GM19455 (cell line): ENCODE measurements around the gene TOP3A.
"Not testable (repeated sequence)": the region's sequence is repeated elsewhere in the genome, so short reads cannot be mapped to it uniquely, and the experiment has no call there.

Experiments used
- ATAC-seq: cut with Tn5 transposase; IDR thresholded peaks from one replicate; pipeline ENCODE4 v1.9.1; 2021; ENCODE audit not compliant: unreplicated experiment

TOP3A gene

DNA sequence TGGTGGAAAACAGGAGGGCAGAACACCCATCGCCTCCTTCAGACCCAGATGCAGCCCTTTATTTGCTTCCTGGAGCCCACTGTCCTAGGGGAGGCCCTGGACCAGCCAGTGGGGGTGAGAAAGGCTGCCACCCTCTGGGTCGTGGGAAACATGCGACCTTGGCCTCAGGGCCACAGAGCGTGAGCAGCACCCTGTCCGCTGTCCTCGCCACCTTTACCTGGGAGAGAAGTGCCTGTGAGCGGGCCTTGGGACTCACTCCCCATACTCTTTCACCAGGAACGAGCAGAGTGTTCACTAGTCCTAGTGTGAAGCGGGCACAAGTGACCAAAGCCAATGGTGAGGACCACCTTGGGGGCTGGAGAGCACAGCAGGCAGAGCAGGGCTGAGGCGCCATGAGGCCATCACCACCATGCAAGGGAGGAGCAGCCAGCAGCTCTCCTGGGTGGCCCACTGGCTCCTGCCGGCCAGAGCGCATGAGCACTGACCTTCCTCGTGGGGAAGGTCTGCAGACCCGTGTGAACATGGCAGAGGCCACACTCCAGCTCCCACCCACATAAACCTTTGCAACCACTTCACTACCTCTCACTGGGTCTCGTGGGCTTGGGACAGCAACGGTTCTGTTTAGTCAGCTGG lies 8.8 kb upstream of the TOP3A start:
- no peak for ATAC-seq

DNA sequence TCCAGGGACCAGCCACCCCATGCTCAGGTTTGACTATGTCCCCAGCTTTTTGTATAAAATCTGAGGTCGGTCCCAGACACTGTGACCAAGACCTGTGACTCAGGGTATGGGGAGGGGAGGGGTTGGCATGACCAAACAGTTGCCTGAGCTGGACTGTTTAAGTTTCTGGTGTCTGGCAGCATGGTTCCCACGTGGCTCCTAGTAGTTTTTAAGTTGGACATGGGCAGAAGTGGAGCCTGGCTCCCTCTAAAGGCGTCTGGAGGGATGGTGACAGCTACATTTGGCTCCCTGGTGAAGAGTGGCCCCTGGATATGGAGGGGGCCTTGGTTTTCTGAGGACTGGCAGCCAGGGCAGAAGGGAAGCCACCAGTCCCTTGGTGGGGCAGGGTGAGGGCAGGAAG lies 8.2 kb upstream of the TOP3A start:
- no peak for ATAC-seq

DNA sequence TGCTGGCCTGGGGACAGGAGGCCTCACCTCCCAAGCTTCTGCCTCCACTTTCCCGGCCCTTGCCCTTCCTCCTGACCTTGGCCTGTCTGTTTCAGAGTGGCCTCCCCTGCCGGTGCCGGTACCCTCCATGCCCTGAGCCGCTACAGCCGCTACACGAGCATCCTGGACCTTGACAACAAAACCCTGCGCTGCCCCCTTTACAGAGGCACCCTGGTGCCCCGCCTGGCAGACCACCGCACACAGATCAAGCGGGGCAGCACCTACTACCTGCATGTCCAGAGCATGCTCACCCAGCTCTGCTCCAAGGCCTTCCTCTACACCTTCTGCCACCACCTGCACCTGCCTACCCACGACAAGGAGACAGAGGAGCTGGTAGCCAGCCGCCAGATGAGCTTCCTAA lies 7.7 kb upstream of the TOP3A start:
- no peak for ATAC-seq

DNA sequence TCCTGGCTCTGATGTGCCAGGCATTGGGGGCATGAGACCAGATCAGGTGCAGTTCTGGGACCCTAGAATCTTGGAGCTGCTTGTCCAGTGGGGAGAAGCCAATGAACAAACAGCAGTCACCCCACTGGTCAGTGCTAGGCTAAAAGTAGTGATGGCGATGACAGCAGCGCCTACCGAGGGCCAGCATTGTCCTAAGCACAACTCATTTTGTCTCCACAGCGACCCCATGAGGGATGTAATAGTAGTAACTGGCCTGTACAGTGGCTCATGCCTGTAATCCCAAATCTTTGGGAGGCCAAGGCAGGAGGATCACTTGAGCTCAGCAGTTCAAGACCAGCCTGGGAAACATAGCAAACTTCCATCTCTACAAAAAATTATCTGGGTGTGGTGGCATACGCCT lies 6.5 kb upstream of the TOP3A start:
- ATAC-seq, result no peak

DNA sequence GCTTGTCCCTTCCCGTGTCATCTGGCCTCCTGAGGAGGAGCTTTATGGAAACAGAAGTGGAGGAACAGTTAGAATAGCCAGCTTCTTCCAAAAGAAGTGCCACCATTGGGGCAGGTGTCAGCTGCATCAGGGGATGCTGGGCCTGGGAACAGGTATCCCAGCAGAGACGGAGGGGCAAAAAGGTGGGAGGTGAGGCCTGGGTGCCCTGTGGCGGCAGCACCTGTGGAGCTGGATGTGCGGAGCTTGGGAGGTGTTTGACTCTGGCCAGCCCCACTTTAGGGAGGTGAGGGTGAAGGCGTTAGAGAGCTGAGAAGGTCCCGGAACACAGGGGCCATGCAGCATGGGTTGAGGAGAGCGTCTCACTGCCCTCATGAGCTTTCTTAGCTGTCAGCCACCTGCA lies 5.5 kb upstream of the TOP3A start:
- no peak for ATAC-seq

DNA sequence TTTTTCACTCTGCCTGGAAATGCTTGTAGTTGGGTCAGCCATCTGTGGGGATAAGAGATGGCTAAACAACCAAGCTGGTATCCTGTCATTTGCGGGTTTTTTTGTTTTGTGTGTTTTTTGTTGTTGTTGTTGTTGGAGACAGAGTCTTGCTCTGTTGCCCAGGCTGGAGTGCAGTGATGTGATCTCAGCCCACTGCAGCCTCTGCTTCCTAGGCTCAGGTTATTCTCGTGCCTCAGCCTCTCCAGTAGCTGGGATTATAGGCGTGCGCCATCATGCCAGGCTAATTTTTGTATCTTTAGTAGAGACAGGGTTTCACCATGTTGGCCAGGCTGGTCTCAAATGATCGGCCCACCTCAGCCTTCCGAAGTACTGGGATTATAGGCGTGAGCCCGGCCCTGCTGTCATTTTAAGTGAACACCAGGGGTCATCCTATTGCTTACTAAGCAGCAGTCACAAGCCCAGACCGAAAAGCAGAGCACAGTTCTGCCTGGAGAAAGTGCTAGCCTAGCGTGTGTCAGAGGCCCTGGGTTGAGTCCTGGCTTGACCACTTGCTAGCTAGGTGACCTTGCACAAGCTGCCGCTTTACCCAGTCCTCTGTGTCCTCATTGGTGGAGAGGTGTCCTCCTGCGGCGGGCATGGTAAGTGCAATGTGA lies 4.9 kb upstream of the TOP3A start:
- no peak for ATAC-seq

DNA sequence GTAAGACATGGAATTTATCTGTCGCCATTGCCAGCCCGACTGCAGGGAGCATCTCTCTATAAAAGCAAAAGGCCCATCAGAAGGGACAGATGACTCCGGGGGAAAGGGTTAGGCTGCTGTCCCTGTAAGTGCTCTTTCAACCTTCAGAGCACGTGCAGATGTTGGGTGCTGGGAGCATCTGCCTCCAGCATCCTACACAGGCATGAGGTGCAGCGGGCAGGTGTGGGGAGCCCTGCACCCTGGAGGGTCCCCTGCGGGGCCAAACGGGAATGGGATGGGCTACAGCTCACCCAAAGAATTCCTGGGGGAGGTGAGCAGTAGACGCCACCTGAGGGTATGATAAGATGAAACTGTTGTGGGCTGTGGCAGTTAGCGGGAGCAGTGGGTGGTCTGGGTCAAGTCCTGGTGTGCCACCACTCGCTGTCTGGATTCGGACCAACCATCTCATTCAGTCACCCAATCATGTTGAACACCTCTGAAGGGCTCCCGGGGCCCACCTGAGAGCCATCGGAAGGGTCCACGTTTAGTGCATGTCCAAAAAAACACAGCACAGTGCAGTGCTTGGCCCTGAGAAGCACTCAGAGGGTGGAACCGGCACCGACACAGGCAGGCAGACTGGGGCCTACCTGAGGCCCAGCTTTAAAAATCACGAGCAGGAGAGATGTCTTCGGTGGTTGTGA lies 4.1 kb upstream of the TOP3A start:
- no peak for ATAC-seq

DNA sequence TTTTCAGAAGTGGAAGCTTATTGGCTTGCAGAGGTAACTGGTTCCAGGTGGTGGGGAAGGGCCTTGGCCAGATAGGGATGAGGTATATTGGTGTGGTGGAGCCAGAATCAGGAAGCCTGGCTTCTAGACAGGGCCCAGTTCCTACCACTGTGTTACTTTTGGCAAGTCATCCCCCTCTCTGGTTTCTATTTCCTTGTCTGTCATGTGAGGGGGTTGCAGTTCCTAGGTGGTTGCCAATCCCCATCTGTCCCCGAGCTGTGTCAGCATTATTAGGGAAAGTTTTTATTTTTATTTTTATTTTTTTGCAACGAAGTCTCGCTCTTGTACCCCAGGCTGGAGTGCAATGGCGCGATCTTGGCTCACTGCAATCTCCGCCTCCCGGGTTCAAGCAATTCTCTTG lies 3.3 kb upstream of the TOP3A start:
- no peak for ATAC-seq

DNA sequence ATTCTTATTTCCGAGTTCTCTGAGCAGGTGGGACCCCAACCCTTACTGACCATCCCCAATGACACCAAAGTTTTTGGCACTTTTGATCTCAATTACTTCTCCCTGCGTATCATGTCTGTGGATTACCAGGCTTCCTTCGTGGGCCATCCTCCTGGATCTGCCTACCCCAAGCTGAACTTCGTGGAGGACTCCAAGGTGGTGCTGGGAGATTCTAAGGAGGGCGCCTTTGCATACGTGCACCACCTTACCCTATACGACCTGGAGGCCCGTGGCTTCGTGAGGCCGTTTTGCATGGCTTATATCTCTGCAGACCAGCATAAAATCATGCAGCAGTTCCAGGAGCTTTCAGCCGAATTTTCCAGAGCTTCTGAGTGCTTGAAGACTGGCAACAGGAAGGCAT lies 1.2 kb upstream of the TOP3A start:
- ATAC-seq, result no peak

DNA sequence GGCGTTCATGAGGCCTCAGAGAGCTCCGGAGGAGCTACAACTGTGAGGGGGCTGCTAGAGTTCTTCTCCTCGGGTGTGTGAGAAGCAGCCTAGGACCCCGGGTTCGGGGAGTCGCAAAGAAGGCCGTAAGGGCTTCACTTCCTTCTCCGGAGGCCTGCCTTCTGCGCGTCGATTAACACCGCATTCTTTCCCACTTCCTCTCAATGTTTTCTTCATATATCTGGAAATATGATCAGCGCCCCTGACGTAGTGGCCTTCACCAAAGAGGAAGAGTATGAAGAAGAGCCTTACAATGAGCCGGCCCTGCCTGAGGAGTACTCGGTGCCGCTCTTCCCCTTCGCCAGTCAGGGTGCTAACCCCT lies 748 bp upstream of the TOP3A start:
- no peak for ATAC-seq

DNA sequence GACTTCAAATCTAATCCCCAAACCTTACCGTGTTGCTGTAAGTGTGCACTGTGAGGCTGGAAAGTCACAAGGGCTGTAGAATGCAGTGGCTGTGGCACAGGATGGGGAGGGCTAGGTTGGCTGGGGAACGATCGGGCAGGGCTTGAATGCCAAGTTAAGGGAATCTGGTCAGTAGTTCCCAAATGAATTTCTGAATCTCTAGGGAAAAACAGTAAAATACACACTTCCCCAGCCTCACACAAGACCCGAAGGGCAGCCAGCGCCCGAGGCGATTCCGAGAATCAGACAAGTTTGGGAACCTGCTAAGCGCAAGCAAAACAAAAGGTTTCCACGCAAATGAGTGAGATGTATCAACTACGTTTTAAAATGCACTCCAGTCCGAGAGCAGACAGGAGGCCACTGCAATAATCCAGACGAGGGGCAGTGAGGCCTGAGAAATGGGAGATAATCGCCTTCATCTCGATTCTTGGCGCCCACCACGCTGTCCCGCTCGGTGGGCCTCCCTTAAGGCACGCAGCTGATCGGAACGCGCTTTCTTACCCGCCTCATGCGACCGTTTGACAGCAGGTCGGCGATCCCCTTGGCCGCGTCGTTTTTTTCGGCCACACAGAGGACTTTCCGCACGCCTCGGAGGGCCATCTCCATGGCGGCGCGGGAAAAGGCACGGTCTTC lies 599 bp downstream of the TOP3A start:
- ATAC-seq, result peak; percentile 28

DNA sequence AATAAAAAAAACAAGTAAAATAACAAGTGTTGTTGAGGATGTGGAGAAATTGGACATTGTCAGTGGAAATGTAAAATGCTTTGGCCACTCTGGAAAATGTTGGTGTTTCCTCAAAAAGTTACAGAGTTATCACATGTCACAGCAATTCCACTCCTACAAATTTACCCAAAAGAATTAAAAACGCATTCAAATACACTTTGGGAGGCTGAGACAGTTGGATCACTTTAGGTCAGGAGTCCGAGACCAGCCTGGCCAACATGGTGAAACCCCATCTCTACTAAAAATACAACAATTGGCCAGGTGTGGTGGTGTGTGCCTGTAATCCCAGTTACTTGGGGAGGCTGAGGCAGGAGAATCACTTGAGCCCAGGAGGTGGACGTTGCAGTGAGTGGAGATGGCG lies 5.6 kb downstream of the TOP3A start:
- no peak for ATAC-seq

DNA sequence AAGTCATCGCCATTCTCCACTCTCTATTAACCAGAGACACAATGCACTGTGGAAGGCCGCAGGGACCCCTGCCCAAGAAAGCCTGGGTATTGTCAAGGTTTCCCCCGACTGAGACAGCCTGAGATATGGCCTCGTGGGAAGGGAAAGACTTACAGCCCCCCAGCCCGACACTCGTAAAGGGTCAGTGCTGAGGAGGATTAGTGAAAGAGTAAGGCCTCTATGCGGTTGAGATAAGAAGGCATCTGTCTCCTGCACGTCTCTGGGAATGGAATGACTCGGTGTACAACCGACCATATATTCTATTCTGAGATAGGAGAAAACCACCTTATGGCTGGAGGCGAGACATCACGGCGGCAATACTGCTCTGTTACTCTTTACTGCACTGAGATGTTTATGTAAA lies 11.6 kb downstream of the TOP3A start:
- ATAC-seq, result not testable (repeated sequence)

DNA sequence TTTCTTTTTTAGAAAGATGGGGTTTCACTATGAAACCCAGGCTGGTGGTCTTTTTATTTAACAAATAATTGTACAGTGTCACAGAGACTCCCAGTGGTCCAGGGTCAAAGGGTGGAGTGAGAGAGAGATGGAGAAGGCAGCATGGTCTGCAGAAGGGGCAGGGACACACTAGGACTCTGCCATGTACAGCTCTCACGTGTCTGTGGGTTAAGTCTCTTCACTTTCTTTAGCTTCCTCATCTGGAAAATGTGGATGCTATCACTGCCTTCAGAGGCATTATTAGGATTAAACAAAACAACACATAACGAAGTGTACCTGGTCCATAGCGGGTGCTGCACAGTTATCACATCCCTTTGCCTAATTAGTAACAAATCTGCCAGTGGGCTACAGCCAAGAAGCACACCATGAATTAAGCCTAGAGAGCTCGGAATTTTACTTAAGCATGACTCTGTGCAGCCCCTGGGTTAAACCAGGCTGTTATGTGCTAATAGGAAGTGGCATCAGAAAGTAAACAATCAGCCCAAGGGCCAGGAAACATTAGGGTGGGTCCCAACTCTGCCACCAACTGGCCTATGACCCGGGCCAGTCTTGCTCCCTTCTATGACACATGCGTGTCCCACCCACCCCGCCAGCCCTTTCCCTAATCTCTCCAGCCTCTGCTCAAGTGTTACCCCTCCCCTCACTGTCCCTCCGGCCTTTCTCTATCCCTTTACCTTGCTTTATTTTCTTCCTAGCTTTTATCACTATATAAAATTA lies 13.9 kb downstream of the TOP3A start:
- no peak for ATAC-seq

DNA sequence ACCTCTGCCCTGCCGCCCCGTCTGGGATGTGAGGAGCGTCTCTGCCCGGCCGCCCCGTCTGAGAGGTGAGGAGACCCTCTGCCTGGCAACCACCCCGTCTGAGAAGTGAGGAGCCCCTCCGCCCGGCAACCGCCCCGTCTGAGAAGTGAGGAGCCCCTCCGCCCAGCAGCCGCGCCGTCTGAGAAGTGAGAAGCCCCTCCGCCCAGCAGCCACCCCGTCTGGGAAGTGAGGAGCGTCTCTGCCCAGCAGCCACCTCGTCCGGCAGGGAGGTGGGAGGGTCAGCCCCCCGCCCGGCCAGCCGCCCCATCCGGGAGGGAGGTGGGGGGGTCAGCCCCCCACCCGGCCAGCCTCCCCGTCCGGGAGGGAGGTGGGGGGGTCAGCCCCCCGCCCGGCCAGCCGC lies 16.7 kb downstream of the TOP3A start:
- ATAC-seq, result not testable (repeated sequence)

DNA sequence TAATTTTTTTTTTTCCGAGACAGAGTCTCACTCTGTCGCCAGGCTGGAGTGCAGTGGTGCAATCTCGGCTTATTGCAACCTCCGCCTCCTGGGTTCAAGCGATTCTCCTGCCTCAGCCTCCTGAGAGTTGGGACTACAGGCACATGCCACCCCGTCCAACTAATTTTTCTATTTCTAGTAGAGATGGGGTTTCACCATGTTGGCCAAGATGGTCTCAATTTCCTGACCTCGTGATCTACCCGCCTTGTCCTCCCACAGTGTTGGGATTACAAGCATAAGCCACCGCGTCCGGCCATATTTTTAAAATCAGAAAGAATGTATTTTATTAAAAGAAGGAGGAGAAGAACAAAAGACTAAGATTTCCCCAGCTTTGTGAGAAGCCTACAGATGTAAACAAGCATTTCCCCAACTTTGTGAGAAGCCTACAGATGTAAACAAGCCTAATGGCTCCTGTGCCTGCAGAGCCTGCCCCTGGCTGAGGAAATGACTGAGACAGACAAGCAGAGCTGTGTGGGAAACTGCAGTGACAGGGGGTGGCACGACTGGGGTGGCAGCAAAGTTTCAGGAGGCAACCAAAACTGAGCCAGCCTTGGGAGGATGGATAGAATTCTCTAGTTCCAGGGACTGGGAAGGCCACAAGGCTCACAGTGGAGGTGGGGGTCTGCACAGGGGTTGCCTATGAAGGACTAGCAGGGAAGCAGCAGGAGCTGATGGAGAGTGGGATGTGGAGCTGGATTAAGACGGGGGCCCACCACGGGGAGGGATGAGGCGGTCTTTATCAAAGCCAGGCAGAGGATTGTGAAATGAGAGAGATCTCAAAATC lies 22.9 kb downstream of the TOP3A start:
- no peak for ATAC-seq

DNA sequence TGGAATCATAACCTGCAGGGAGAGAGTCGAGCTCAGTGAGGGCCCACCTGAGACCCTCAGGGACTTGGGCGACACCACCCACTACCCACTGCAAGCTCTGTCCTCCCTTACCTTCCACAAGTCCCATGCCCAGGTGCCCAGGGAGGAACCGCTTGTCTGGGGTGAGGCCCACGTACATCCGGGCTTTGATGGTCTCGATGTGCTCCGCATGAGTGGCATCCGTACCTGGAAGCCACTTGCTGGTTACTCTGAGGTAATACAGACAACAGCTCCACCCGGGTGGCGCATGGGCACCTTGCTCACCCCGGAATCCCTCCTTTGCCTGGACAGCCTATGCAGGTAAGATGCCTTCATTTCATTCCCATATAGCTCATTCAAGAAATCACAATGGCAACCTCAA lies 29.5 kb downstream of the TOP3A start:
- ATAC-seq, result no peak

DNA sequence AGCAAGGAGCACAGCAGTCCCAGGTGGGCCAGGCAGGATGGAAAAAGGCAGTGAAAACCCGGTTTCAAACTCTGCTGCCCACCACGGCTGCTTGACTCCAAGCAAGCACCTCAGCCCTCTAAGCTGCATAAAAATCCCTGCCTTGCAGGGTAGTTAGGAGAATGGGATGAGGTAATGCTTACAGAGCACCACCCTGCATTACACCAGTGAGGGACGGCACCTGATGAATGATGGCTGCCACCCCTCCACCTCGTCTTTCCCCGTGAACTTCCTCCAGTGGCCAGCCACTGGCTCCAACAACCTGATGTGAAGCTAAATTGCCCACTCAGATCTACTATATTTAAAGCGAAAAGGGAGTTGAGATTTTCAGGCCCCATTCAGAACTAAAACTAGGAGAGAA lies 33.0 kb downstream of the TOP3A start:
- ATAC-seq, result no peak

DNA sequence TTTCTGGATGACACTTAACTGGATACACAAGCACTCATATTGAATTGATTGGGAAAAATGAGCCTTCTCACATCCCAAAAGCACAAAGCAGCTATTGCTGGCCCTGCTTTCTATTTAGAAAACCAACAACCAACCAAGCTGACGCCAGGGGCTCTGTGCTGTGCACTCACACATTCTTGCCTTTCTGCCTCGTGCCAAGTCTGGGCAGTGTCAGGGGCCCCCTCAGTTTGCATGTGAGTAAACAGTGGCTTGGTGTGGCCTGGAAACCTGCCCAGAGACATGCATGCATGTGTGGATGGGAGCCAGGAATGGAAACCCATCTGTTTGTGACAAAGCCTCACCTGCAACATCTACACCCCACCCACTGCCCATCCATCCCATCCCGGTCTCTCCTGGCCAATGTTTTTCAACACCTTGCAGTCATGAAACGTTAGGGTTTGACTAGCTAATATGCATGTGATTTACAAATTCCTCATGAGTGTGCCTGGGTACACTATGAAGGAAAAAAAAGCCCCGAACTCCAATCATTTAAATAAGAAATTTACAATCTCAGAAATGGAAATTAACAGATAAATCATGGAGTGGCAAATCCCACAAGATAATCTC lies 33.9 kb downstream of the TOP3A start:
- ATAC-seq, result no peak

DNA sequence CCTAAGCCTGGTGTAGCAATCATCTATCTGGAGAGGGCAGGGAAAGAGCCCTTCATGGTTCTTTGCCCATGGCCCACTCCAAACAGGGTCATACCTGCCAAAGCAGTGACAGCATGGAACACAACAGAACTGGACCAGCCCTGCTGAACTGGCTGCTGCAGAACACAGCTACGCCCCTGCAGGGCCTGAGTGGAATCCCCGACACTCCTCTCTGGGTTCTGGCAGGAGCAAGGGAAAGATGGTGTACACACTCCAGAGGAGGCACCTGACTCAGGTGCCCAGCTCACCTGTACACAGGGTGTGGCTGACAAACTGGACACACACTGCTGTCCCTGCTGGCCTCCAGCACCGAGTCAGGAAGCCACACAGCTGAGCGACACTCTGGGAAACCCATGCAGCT lies 34.5 kb downstream of the TOP3A start:
- no peak for ATAC-seq
